BE2C (cell line): ENCODE results near the gene CHD1.
"Not testable (repeated sequence)": the region's sequence is repeated elsewhere in the genome, so short reads cannot be mapped to it uniquely, and the experiment has no call there.

Experiments used
- DNase-seq: peaks from one replicate; pipeline ENCODE4 v3.0.0-alpha.2; 2020
- H3K27me3 ChIP-seq: fragments of 250-450 bp; sonication (Bioruptor Pico); 2 replicates; pipeline ENCODE4 v1.5.1; 2020; ENCODE audit warnings: mild to moderate bottlenecking
- H3K36me3 ChIP-seq: fragments of 250-450 bp; sonication (Bioruptor Pico); 2 replicates; pipeline ENCODE4 v1.5.1; 2020; ENCODE audit warnings: mild to moderate bottlenecking
- H3K4me1 ChIP-seq: fragments of 250-450 bp; sonication (Bioruptor Pico); 2 replicates; pipeline ENCODE4 v1.5.1; 2020
- H3K4me3 ChIP-seq: 2 replicates; pipeline ENCODE4 v1.5.1; 2011; ENCODE audit warnings: low read depth, low read length
- H3K9me3 ChIP-seq: fragments of 250-450 bp; sonication (Bioruptor Pico); 2 replicates; pipeline ENCODE4 v1.5.1; 2020
- TF ChIP-seq, protein P1 (sequence below): IDR thresholded peaks from 2 replicates; pipeline ENCODE4 v1.5.1; 2012; ENCODE audit warnings: mild to moderate bottlenecking, low read depth, low read length

CHD1 gene

DNA sequence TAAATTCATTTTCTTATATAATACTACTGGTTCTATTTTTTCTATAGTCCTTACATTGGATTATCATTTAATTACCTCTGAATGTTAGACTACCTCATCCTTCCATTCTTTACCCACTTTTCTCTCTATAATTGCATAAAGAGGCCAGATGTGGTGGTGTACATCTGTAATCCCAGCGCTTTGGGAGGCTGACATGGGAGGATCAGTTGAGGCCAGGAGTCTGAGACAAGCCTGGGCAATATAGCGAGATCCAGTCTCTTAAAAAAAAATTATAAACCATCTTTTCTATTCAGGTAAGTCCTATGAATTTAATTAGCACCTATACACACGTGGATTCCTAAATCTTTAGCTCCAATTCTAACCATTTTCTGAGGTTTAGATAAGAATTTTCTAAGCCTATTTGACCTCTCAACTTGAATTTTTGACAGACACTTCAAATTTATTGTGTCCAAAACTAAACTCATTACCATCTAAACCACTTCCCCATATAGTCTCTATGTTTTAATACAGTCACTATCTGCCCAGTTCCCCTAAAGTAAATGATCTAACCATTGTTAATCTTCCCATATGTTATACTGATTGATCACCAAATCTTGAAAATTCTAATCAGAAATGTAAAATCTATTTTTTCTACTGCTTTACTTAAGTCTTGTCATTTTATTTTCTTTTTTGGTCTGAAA lies 33.0 kb upstream of the CHD1 start:
- Histone ChIP-seq H3K4me1 (no peaks in the 10 kb centered on the region), H3K4me3 (no peak overlapping the region), H3K27me3 (no peaks in the 10 kb centered on the region), H3K9me3 (no peaks in the 10 kb centered on the region), H3K36me3 (no peaks in the 10 kb centered on the region)
- TF ChIP-seq, protein P1, sequence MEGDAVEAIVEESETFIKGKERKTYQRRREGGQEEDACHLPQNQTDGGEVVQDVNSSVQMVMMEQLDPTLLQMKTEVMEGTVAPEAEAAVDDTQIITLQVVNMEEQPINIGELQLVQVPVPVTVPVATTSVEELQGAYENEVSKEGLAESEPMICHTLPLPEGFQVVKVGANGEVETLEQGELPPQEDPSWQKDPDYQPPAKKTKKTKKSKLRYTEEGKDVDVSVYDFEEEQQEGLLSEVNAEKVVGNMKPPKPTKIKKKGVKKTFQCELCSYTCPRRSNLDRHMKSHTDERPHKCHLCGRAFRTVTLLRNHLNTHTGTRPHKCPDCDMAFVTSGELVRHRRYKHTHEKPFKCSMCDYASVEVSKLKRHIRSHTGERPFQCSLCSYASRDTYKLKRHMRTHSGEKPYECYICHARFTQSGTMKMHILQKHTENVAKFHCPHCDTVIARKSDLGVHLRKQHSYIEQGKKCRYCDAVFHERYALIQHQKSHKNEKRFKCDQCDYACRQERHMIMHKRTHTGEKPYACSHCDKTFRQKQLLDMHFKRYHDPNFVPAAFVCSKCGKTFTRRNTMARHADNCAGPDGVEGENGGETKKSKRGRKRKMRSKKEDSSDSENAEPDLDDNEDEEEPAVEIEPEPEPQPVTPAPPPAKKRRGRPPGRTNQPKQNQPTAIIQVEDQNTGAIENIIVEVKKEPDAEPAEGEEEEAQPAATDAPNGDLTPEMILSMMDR, result no peak
- DNase-seq, result no peak

DNA sequence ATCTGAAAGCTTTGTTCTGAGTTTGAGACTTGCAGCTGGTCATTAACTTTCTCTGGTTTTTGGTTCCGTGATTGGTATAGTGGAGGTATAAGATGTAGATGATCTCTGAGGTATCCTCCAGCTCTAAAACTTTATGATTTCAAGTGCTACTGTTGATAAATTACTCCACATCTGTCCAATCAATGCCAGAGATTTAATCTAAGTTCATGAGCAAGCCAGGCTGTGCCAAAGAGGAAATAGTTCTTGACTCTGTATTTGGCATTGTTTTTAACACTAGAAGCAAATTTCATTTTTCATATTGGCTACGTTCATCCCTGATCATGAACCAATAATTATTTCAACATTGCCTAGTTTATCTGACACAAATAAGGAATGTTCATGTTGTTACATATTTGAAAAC lies 28.5 kb upstream of the CHD1 start:
- H3K36me3 ChIP-seq, result no peaks in the 10 kb centered on the region
- no peaks in the 10 kb centered on the region for H3K27me3 ChIP-seq
- DNase-seq, result no peak
- no peak overlapping the region for H3K4me3 ChIP-seq
- TF ChIP-seq, protein P1, result no peak
- H3K4me1 ChIP-seq, result no peaks in the 10 kb centered on the region
- H3K9me3 ChIP-seq, result no peaks in the 10 kb centered on the region

DNA sequence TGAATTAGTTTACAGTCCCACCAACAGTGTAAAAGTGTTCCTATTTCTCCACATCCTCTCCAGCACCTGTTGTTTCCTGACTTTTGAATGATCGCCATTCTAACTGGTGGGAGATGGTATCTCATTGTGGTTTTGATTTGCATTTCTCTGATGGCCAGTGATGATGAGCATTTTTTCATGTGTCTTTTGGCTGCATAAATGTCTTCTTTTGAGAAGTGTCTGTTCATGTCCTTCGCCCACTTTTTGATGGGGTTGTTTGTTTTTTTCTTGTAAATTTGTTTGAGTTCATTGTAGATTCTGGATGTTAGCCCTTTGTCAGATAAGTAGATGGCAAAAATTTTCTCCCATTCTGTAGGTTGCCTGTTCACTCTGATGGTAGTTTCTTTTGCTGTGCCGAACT lies 27.1 kb upstream of the CHD1 start:
- not testable (repeated sequence) for H3K36me3 ChIP-seq

DNA sequence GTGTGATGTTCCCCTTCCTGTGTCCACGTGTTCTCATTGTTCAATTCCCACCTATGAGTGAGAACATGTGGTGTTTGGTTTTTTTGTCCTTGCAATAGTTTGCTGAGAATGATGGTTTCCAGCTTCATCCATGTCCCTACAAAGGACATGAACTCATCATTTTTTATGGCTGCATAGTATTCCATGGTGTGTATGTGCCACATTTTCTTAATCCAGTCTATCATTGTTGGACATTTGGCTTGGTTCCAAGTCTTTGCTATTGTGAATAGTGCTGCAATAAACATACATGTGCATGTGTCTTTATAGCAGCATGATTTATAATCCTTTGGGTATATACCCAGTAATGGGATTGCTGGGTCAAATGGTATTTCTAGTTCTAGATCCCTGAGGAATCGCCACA lies 26.7 kb upstream of the CHD1 start:
- not testable (repeated sequence) for H3K27me3 ChIP-seq, H3K4me3 ChIP-seq, DNase-seq, H3K36me3 ChIP-seq, H3K9me3 ChIP-seq, H3K4me1 ChIP-seq

More for the DNA sequence above, 27.1 kb upstream of the CHD1 start:
- not testable (repeated sequence) for DNase-seq, H3K4me1 ChIP-seq, H3K27me3 ChIP-seq, H3K4me3 ChIP-seq, H3K9me3 ChIP-seq

DNA sequence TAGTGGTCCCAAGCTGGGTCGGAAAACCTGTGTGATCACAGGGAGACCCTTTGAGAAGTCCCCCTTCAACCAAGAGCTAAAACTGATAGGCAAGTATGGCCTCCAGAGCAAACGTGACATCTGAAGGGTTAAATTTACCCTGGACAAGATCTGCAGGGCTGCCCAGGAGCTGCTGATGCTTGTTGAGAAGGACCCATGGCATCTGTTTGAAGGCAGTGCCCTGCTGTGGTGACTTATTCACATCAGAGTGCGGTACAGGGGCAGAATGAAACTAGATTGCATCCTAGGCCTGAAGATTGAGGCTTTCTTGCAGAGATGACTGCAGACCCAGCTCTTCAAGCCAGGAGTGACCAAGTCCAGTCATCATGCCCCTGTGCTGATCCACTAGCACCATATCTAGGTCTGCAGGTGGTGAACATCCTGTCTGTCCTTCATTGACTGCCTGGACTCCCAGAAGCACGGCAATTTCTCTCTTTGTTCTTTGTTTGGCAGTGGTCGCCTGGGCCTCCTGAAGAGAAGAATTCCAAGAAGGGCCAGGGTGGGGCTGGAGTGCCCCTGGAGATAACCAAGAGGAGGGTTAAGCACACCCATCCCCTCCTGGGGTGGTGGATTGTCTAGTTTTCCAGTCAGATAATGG lies 25.7 kb upstream of the CHD1 start:
- Histone ChIP-seq H3K9me3 (no peaks in the 10 kb centered on the region), H3K27me3 (no peaks in the 10 kb centered on the region), H3K36me3 (no peaks in the 10 kb centered on the region), H3K4me3 (no peak overlapping the region), H3K4me1 (no peaks in the 10 kb centered on the region)
- TF ChIP-seq, protein P1, result no peak
- no peak for DNase-seq

DNA sequence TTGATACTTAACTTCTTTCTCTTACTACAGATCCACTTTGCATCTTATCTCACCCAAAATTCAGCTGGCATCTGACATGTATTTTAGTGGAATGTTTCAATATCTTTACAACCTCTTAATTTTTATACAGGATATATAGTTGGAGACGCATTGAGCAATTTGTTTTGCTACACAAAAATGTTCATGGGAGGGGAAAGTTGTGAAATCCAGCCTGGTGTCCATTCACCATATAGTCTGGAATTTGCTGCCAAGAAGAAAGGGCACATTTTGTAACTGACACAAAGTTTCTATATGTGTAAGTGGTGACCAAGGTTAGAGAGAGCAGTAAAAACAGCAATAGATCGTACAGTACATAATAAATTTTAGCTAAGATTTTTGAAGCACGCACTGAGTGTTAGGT lies 14.0 kb upstream of the CHD1 start:
- H3K4me3 ChIP-seq, result no peak overlapping the region
- H3K4me1 ChIP-seq, result peaks cover 14% of the 10 kb centered on the region
- TF ChIP-seq, protein P1, result no peak

DNA sequence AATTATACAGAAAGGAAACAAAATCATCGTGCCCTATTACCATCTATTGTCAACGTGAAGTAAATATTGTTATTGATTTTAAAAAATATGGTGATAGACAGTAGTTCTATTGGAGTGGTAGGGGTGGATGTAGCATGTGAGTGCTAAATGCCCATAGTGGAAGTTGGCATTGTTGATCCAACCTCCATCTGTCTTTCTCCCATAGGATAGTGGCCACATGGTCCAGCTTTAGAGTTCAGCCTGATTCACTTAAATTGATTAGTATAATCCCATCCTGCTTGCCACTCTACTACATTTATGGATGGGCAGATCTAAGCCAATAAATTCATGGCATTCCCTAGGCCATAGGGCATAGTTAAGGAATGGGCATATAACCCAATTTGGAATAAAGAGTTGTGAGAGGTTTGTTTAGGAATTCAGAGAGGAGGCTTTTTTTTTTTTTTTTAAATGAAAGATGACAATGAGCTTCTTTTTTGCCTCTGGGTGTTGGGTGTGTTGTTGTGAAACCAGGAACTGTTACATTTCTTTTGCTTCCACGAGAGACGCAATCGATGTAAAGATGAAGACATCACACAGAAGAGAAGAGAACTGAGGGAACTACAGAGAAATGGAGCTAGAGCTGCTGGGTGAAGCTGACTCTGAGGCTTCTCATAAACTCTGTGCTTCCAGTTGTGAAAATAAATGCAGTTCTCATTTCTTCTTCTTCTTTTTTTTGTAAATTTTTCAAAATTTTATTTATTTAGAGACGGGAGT lies 12.5 kb upstream of the CHD1 start:
- Histone ChIP-seq H3K36me3 (no peaks in the 10 kb centered on the region), H3K9me3 (no peaks in the 10 kb centered on the region), H3K4me1 (peaks cover 7% of the 10 kb centered on the region), H3K4me3 (no peak overlapping the region), H3K27me3 (no peaks in the 10 kb centered on the region)
- no peak for DNase-seq
- TF ChIP-seq, protein P1, result no peak

More for the DNA sequence above, 14.0 kb upstream of the CHD1 start:
- no peaks in the 10 kb centered on the region for H3K9me3 ChIP-seq
- H3K27me3 ChIP-seq, result no peaks in the 10 kb centered on the region
- H3K36me3 ChIP-seq, result no peaks in the 10 kb centered on the region
- DNase-seq, result no peak
